22Rv1 (cell line): ENCODE measurements around the gene DNAH3.
"Not testable (repeated sequence)": the region's sequence is repeated elsewhere in the genome, so short reads cannot be mapped to it uniquely, and the experiment has no call there.

Source experiments
- H3K27ac ChIP-seq: fragments of 450-650 bp; 2 replicates; pipeline ENCODE4 v1.5.1; 2017
- ZFX ChIP-seq: fragments of 450-650 bp; IDR thresholded peaks from 2 replicates; pipeline ENCODE4 v1.6.1; 2017; ENCODE audit warnings: antibody characterized with exemption, borderline replicate concordance
- TF ChIP-seq, protein P1 (sequence below): fragments of 450-650 bp; IDR thresholded peaks from 2 replicates; pipeline ENCODE4 v1.5.1; 2017; ENCODE audit warnings: mild to moderate bottlenecking

Gene DNAH3

DNA sequence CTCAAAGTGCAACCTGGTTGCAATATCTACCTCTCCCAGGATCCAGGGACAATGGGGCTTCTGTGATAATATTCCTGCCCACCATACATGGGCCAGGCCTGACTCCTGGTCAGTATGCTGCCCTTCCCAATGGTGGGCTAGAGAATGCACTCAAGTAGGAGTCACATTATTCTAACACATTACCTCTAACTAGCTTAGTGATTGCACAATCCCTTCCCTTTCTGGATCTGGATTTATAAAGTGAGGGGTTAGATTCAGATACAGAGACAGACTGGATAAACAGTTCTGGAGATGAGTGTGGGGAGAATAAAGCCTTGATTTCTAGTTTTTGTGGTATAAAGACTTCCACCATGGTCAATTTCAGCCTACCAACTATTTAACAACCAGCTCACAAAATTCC, 217.1 kb downstream of the DNAH3 start:
- no peak overlapping the region for H3K27ac ChIP-seq
- TF ChIP-seq, protein P1, sequence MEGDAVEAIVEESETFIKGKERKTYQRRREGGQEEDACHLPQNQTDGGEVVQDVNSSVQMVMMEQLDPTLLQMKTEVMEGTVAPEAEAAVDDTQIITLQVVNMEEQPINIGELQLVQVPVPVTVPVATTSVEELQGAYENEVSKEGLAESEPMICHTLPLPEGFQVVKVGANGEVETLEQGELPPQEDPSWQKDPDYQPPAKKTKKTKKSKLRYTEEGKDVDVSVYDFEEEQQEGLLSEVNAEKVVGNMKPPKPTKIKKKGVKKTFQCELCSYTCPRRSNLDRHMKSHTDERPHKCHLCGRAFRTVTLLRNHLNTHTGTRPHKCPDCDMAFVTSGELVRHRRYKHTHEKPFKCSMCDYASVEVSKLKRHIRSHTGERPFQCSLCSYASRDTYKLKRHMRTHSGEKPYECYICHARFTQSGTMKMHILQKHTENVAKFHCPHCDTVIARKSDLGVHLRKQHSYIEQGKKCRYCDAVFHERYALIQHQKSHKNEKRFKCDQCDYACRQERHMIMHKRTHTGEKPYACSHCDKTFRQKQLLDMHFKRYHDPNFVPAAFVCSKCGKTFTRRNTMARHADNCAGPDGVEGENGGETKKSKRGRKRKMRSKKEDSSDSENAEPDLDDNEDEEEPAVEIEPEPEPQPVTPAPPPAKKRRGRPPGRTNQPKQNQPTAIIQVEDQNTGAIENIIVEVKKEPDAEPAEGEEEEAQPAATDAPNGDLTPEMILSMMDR: no peak
- TF ChIP-seq ZFX: no peak

DNA sequence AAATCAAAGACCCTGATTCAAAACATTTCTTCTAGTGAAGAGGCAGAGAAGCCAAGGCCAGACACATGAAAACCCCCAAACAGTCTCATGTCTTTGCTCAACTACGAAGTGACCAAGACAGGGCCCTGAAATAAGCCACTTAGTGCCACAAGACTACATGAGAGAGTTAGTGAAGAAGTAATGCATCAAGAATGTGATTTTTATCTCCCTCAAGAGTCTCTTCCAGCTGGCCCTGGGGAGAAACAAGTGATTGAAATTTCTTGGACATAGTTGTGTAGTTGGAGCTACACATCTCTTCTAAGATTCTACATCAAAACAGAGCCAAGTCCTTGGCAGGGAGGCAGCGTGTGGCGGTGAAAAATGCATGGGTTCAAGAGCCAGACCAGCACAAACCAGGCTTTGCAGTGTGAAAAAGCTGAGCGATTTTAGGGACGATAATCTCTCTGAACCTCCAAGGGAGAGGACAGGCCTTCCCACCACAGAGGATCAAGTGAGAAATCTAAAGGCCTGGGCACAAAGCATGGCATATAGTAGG, 219.5 kb downstream of the DNAH3 start:
- no peak overlapping the region for H3K27ac ChIP-seq
- TF ChIP-seq, protein P1: no peak
- TF ChIP-seq ZFX: no peak

DNA sequence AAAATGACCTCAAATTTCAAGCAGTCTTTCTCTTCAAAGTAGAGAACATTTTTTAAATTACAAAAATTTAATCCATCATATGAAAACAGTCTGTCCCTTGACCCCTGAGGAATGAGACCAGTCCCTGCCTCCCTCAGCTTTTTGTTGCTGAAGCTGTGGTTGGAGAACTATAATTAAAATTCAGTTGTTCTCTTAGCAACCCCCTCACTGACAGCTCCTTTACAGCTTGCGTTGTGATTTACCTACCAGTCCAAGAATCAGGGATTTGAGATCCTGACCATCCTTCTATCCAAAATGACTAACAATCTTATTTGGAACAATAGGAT, 220.3 kb downstream of the DNAH3 start:
- TF ChIP-seq, protein P1: no peak
- TF ChIP-seq ZFX: no peak
- H3K27ac ChIP-seq: no peak overlapping the region

DNA sequence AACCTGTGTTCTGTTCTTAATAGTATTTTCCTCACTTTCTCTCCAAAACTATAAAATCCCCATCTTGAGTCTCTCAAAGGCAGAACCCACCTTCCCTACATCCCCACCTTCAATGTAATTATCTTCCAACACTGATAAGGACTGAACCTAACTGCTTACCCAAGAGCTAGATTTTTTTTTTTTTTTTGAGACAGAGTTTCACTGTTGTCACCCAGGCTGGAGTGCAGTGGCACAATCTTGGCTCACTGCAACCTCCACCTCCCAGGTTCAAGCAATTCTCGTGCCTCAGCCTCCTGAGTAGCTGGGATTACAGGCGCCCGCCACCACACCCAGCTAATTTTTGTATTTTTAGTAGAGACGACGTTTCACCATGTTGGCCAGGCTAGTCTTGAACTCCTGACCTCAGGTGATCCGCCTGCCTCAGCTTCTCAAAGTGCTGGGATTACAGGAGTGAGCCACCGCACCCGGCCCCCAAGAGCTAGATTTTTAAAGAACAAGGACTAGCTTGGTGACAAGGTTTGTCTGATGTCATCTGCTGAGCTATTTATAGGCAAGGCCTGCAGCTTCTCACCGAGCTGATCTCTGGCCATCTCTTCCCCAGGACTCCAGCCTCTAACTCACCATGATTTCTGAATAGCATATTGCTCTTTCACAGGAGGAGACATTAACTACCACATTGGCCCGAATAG, 220.8 kb downstream of the DNAH3 start:
- not testable (repeated sequence) for H3K27ac ChIP-seq

DNA sequence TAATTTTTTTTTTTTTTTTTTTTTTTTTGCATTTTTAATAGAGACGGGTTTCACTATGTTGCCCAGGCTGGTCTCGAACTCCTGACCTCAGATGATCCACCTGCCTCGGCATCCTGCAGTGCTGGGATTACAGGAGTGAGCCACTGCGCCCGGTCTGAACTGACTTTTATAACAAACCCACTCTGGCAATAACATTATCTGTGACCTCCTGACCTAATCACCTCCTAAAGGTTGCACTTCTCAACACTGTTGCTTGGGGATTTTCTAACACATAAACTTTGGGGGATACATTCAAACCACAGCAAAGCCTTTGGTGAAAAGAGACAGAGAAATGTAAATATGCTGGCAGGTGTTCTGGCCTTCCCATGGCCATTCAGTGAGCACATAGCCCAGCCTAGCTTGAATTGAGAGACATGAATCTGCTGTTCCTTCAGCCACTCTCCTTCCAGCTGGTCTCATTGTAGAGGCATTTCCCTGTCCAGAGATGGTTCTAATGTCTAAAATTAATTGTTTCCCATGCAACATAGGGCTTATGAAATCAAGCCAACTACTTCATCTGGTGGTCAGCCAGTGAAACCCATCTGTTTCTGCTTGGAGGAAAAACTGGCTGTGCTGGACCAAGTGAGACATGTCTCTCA, 221.8 kb downstream of the DNAH3 start:
- no peak for TF ChIP-seq ZFX
- TF ChIP-seq, protein P1: no peak
- H3K27ac ChIP-seq: no peak overlapping the region

DNA sequence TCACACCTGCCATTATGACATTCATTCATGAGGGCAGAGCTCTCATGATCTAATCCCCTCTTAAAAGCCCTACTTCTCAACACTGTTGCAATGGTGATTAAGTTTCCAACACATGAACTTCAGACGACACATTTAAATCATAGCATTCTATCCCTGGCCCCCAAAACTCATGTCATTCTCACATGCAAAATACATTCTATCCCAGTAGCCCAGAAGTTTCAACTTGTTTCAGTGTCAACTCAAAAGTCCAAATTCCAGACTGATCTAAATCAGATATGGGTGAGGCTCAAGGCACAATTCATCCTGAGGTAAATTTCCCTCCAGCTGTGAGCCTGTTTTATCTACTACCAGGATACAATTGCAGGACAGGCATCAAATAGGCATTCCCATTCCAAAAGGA, 224.9 kb downstream of the DNAH3 start:
- TF ChIP-seq, protein P1: no peak
- TF ChIP-seq ZFX: no peak

DNA sequence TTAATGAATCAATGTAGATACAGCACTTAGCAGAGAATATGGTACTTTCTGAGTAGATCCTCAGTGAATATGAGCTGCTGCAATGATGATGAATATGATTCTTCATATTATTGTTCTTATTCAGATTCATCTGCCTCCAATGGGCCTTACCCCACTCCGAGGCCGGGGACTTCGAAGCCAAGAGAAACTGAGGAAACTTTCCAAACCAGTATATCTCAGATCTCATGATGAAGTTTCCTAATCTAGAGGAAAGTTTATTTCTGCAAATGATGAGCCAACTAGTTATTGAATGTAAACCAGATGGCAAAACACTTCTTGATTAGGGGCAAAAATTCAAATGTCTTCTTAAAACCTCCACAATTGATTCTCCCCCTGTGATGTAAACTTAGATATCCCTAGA, 226.8 kb downstream of the DNAH3 start:
- H3K27ac ChIP-seq: no peak overlapping the region
- TF ChIP-seq ZFX: no peak
- TF ChIP-seq, protein P1: no peak

More for the DNA sequence above, 224.9 kb downstream of the DNAH3 start:
- no peak overlapping the region for H3K27ac ChIP-seq

DNA sequence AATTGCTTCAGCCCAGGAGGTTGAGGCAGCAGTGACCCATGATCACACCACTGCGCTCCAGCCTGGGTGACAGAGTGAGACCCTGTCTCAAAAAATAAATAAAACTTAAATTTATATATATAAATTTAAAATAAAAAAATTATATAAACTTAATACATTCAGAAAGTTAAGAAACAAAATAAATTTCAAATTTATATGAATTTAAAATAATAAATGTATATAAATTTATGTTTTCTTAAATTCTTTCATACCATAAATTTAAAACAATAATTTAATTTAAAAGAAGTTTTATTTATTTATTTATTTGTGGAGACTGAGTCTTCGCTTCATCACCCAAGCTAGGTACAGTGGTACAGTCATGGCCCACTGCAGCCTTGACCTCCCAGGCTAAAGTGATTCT, 229.8 kb downstream of the DNAH3 start:
- no peak for TF ChIP-seq ZFX
- TF ChIP-seq, protein P1: no peak
- H3K27ac ChIP-seq: no peak overlapping the region
